Gastroesophageal sphincter (tissue), 3 donors: ENCODE measurements around the gene PTGES2.

Experiments
- CTCF ChIP-seq, 4 experiments: fragments of 200-600 bp in 2 of 4; fragments of 450-650 bp in 2 of 4; sonication (generic) in 1 of 4; IDR thresholded peaks; one replicate each; pipeline ENCODE4 v1.5.1; 2017 to 2019; ENCODE audit warnings: antibody characterized with exemption in 4 of 4, mild to moderate bottlenecking in 2 of 4, moderate library complexity in 2 of 4
- POLR2A ChIP-seq, 2 donors: fragments of 450-650 bp; IDR thresholded peaks; one replicate each; pipeline ENCODE4 v1.6.1; 2017; ENCODE audit warnings: antibody characterized with exemption in 2 of 2, mild to moderate bottlenecking in 2 of 2, moderate library complexity in 1 of 2
- POLR2AphosphoS5 ChIP-seq: sonication (generic); formaldehyde crosslinking; IDR thresholded peaks from one replicate; pipeline ENCODE4 v1.6.1; 2017; ENCODE audit warnings: antibody characterized with exemption

GRCh38 chr9:128138001-128138400, 10.5 kb upstream of the PTGES2 start:
- TF ChIP-seq CTCF (IDR thresholded peaks at IDR 0.05) = no peak
- no peak for TF ChIP-seq POLR2AphosphoS5
- no peak for TF ChIP-seq POLR2A (IDR thresholded peaks at IDR 0.05)
